HK-2 (cell line): ENCODE data around the gene PCGF2.
A peak's percentile ranks its signal among the peaks of the same experiment; 100 is the strongest.

ENCODE experiments used
- DNase-seq: peaks from one replicate; pipeline ENCODE4 v3.0.0-alpha.2; 2018; ENCODE audit not compliant: unreplicated experiment

The PCGF2 gene

DNA sequence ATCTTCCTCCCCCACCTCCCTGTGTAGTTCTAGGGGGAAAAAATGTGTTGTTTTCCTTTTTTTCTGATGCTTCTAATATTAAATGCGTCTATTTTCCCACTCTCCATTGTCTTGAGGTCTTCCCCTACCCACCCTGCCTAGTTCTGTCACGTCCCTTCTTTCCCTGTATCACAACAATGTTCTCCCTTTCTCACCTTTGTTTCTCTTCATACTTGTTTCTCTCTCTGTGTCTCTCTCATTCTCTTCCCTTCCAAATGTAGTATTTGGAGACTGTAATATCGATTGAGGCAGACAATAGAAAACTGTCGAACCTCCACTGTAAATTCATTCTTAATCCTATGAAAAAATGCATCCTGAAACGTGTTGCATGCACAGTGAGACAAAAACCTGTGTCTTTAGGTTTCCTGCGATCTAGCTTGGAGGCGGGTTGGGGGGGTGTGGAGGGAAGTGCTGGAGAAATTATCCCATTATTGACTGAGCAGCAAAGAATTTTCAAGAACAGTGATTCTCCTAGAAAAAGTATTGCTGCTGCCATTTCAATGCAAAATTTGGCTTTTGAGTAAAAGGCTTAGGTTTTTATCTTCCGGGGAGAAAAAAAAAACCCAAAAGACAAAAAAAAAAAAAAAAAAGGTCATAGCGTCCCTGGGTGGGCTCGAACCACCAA is 3.1 kb upstream of the PCGF2 start:
- DNase-seq, result no peak

DNA sequence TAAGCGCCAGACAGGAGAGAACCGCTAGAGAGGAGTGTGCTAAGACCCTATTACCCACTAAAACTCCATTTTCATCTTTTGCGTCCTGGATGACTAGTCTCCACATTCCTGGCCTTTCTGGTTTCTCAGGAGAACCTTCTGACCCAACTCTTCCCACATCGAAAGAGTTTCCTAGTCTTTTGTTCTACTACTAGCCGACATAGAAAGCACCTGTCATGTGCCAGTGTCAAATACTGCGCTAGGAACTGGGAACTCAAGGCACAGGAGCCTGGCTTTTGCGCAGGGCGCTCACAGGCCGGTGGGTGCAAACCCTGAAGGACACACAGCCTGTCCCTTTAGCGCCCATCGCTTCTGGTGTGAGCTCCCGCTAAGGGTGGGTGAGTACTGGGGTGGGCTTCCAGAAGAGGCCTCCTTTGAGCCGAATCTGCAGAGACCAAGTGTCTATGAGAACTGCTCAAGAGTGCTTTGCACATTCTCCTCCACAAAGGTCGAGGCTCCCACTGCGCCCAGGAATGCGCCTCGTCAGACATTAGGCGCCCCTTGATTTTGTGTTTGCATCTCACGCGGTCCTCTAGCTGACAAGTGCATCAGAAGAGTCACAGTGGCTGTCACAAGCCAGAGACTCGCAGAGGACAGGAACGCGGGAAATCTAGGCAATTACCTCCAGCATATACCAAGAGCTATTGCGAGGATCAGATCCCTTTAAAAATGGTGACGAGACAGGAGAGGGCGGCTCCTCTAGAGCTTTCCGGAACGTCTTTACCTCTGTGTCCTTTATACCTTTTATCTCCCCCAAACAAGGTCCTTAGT is 2.4 kb upstream of the PCGF2 start:
- DNase-seq, result no peak

DNA sequence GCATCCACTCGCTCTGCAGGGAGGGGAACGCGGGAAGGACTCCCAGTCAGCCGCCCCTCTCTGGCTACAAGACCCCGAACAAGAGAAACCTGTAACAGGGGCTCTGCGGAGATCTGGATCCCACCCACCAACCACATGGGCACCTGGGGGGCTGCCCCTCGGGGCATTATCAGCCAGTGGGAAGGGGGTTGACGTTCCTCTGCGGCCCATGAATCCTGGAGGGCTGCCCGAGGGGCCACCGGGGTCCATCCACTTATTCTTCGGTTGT is 1.8 kb upstream of the PCGF2 start:
- DNase-seq, result no peak

- peak; percentile 92 for DNase-seq
Observed at GRCh38 chr17:38749223-38750043, 1.3 kb upstream of the PCGF2 start.

GRCh38 chr17:38748892-38749222 is 721 bp upstream of the PCGF2 start:
- DNase-seq, result peak; percentile 61

DNA sequence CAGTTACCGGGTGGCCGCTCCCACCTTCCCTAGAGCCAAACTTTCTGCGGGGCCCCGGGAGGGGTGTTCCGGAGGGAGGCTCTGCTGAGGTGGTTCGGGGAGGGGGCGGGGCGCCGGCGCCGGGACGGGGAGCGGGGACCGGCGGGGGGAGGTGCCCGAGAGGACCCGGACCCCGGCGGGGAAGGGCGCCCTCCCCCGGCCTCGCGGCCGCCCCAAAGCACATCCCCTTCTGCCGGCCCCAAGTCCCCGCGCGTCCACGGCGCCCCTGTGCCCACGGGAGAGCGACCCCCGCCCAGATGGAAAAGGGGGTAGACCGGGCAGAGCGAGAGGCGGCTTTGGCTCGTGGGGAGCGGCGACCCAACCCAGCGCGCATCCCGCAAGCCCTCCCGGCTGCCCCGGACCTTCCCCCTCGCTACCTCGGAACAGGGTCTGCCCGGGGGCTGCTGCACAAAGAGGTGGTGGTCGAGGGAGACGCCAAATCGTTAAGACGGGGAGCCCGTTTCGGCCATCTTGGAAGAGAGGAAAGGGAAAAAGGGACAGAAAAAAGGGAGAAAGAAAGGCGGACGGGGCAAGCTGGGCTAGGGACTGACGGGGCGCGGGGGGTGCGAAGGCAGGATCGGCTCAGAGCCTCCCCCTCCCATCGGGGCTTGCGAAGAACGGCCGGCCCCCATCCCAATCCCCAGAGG is 530 bp downstream of the PCGF2 start:
- peak; percentile 46 for DNase-seq

DNA sequence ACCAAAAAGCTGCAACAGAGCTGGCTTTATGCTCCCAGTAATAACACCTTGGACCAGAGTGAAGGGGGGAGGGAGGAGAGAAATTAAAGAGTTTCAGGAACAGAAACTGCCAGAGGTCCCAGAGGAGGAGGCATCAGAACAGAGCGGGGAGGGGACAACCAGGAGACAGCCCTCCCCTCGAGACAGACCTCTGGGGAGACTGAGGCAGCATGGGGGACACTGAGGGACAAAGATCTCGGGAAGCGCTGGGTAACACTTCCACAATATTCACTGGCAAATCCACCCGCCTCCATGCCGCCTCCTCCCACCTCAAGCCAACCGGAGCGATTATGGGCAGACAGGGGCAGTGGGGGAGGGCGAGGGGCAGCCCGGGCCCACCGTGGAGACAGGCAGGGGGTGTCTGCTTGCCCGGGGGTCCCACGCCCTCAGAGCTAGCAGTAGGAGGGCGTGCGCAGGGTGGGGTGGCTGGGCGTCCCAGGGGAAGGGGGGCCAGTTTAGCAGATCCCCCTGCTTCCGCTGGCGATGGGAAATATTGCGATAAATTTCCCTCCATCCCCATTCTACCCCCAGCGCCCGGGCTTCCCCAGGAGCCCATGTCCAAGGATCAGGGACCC is 1.2 kb downstream of the PCGF2 start:
- DNase-seq, result no peak

DNA sequence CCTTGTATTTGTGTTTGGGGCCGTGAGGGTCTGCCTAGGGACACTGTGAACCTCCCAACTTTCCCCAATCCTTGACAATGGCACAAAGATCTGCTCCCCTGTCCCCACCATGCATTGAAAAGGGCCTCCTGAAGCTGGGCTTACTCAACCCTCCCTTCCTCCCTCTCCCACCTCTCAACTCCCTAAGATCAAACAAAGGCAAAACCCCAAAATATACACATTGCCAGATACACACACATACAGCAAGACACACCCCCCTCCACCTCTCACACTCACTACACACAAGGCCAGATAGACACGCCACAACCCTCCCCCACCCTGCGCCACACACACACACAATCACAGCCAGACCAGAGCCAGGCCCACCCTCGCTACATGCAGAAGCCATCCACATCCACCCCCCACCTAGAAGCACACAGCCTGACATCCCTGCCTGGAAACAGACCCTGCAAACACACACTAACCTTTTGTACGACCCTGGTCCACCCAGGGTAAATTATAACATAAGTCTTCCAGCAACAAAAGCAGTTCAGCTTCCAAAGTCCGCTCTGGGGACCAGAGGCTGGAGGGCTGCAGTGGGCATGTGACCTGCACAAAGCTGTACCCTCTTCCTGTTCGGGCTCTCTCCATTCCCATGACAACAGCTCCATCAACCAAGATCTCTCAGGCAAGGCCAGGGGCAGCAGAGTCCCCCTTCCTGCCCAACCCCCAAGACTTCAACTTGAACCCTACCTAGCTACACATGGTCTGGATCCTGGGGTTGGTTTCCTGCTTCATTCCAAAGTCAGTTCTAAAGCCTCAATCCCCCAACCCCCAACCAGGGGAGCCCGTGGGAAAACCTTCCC is 1.9 kb downstream of the PCGF2 start:
- DNase-seq, result no peak

DNA sequence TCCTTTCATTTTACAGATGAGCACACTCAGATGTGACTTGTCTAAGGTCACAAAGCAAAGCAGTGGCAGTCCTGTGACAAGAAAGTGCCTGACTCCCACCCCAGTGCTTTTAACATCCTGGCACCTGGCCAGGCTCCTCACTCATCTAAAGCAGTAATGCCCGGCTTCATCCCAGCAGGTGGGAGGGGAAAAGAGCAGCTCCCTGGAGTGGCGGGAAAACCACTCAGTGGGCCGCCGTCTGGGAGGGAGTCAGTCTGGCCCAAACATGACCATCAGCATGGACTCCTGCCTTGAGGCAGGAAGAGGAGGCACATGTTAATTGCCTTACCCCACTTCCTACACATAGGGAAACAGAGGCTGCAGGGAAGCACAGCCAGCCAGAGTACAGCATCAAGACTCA is 2.6 kb downstream of the PCGF2 start:
- DNase-seq, result no peak

DNA sequence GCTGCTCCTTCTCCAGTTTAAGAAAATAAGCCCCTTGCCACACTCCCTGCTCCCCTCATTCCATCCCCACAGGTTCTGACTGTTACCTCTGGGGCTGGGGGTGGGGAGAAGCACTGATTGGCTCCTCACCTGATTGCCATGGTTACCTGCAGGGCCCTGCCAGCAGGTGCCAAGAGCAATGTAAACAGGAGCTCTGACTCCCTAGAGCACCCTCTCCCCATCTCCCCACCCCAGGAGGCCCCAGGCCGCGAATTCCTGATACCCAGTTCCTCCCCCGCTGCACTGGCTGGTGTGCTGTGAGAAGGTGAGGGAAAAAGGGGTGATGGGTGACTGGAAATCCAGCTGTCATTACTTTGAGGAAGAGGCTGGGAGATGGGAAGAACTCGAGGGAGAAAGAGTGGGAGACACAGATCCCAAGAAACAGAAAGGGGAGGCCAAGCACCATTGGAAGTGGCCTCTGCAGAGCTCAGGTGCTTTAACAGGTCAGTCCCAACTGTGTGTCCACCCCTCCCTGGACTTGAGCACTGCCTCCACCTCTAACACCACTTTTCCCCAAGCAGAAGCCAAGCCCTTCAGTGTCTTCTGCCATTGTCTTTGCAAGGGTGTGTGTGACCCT is 4.5 kb downstream of the PCGF2 start:
- no peak for DNase-seq

GRCh38 chr17:38742411-38743308 is 5.5 kb downstream of the PCGF2 start:
- DNase-seq, result no peak

- no peak for DNase-seq
Observed at GRCh38 chr17:38741921-38742410, 6.2 kb downstream of the PCGF2 start.

DNA sequence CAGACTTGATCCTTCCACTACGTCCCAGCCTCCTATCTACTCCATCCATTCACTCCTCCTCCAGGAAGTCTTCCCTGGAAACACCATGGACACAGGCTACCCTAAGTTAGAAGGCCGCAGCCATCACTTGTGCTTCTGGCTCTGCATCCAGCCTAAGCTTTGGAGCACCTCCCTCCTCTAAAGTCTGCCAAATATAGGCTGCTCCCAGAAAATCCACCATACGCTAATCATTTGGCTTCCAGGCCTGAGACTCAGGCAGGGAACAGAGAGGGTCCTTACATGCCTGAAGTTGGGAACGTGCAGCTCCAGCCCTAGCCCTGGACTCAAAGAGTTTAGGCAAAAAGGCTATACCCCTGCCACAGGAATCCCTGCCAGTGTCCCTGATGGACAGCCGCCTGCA is 6.7 kb downstream of the PCGF2 start:
- no peak for DNase-seq

- no peak for DNase-seq
Observed at GRCh38 chr17:38740806-38741205, 7.3 kb downstream of the PCGF2 start.

DNA sequence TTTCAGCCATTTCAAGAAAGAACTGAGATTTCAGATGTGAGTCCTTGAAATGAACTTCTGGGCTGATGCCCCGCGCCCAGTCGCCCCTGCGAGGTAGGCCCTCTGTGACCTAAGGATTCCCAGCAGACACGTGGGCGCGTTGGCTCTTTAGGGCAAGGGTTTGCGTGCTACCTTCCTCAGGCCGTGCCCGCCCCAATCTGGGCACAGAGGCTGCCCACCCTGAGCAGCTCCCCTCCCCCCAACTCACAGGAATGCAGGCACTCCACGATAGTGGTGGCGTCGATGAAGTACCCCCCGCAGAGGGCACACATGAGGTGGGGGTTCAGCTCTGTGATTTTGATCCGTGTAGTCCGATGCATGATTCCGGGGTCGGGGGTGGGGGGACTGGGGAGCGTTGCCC is 8.1 kb downstream of the PCGF2 start:
- no peak for DNase-seq

DNA sequence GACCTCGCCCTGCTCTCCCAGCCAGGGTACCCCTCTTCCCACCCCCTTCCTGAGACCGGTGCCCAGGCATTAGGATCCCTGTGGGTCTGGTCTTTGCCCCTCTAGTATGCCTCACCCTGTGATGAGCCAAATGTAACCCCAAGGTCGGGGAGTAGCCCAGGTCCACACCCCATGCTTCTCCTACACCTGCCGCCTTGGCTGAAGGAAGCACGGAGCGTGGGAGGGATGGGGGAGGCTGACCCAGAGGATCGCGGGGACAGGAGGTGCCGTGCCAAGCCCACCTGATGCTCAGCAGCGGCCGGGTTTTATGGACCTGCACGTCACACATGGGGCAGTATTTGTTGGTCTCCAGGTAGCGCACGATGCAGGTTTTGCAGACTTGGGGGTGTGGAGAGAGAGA is 8.8 kb downstream of the PCGF2 start:
- DNase-seq, result no peak

GRCh38 chr17:38738686-38739085 is 9.4 kb downstream of the PCGF2 start:
- no peak for DNase-seq

GRCh38 chr17:38738007-38738662 is 10.0 kb downstream of the PCGF2 start:
- DNase-seq, result no peak
